NCI-H460 (cell line): ENCODE measurements around the gene DAPL1. TPM values are rescaled to one million over a fixed set of nuclear protein-coding genes. Genes with fewer than 3 reads are reported as not detected.

Experiments
- DNase-seq: peaks from one replicate; pipeline ENCODE4 v3.0.0-alpha.2; 2016; ENCODE audit warnings: low read depth; ENCODE audit errors: extremely low read depth
- total RNA-seq: library from RNA; depleted of rRNA; stranded (reverse); fragments of >200 nt; shearing (Covaris generic); gene quantifications from 2 replicates; pipeline ENCODE4 v1.2.3, GENCODE V29; 2014

The DAPL1 gene
- total RNA-seq, 1 experiment from 2014 or later: not detected

DNA sequence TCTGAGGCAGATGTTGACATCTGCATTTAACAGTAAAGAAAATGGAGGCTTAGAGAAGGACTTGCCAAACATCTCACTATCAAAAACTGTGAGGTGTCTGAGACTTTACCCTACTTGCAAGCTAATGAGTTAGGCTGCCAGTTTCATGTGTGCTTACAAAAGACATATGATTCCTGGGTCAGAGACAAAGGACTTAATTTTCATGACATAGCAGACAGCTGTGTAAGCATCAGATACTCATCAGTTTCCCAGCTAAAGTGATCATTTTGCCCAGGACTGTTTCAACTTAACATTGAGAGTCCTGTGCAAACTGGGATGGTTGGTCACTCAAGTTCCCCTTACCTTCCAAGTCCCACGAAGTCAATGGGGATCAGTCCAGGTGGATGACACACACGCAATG is 18.9 kb upstream of the DAPL1 start:
- no peak for DNase-seq

DNA sequence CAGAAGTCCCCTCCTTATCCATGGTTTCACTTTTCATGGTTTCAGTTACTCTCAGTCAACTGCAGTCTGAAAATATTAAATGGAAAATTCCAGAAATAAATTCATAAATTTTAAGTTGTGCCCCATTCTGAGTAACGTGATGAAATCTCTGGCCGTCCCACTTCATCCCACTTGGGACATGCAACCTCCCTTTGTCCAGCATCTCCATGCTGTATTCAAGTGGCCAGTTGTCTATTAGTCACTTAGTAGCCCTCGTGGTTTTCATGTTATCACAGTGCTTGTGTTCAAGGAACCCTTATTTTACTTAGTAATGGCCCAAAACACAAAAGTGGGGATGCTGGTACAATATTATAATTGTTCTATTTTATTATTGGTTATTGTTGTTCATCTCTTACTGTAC is 18.0 kb upstream of the DAPL1 start:
- no peak for DNase-seq

DNA sequence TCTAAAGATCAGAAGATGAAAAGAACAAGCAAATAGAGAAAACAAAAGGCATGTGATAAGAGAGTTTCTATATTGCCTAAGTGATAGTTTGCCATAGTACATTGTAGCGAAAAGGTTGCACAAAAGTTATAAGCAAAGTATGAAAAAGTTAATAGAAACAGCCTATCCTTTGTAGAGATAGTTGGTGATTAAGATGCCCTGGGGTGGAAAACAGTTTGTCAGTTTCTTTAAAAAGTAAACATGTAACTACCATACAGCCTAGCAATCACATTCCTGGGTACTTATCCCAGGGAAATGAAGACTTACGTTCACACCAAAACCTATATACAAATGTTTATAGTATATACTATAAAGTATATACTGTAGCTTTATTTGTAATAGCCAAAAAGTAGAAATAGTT is 16.9 kb upstream of the DAPL1 start:
- no peak for DNase-seq

DNA sequence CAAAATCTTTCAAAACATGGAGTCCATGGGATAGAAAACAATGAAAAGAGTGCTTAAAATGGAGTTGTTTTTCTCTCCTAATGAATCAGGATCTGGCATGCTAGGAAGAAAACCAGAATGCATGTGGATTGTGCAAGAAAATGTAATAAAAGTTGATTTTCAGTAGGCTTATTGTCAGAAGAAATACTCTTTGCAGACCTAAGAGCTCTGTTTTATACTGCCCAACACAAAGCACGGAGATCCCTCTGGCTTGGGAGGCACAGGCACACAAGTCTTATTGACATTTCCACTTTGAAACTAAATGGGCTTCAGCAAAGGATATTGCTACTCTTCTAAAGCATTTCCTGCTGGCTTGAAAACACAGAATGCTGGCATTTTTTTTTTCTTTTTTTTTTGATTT is 15.5 kb upstream of the DAPL1 start:
- DNase-seq: no peak

DNA sequence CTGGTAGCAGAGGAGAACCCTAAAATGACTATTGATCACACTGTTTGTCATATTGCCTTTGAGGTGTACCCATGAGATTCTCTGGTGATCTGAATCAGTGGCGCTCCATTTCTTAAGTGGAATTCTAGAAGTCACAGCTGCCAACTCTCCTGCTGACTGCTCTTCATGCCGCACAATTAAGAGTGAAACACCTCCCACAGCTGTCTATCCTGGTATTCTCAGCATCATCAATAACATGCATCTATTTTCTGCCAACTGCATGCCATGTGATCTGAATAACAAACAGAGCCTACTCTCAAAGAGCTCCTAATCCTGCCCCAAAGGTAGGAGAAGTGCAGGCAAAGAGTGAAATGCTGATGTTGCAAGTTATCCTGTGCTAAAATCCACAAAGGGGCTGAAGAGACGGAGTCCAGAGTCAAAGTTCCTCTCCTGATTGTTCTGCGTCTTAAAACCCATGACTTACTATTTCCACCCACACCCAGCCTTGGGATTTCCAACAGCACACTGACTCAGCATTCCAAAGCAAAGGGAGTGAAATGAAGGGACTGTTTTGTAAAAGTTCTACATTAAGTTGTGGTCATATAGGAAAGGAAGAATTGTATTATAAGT is 13.7 kb upstream of the DAPL1 start:
- peak; percentile 6 for DNase-seq

DNA sequence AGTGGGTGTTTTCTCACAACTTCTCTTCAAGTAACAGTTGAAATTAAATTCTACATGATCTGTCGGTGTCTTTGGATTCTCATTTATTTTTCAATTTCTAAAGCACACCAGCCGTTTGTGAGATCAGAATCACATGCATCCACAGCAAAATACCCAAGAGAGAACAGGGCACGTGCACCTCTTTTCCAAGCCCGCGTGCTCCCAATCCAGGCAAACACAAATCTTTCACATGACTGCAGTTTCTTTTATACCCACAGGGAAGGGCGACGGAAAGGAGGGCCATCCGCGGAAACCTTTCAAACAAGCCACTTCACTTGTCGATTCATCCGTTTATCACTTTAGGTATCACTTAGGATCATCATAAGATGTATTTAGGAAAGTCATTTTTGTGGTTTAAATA is 13.0 kb upstream of the DAPL1 start:
- DNase-seq: no peak

DNA sequence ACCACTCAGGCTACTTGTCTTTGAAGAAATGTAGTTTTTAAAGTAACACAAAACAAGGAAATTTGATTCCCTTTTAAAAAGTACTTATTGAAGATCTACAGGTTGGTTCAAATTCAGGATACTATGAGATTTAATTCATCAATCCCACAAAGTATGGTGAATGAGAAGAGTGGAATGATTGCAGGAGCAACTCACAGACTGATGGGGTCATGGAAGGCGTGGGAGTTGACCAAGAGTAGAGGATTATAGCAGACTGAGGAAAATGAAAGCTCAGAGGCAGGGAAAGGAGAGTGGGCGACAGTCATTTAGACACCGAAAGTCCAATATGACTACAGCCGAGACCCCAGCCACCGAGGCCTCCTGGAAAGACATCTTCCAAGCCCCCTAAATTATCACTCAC is 12.5 kb upstream of the DAPL1 start:
- DNase-seq: no peak

DNA sequence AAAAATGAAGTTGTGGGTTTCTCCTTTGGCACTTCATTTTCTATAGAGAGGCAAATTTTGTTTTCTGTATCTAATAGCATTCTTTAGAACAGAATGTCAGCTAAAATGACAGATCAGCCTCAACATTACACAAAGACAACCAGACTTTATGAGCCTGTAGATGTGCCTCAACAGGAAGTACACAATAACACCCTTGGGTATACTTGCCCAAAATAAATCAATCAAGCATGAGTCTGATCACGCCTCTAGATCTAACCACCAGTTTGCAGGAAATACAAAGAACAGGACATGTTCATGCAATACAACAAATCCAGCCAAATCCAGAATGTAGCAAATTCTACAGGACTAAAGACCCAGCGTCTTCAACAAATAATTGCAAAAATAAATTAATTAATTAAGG is 11.2 kb upstream of the DAPL1 start:
- DNase-seq: no peak

DNA sequence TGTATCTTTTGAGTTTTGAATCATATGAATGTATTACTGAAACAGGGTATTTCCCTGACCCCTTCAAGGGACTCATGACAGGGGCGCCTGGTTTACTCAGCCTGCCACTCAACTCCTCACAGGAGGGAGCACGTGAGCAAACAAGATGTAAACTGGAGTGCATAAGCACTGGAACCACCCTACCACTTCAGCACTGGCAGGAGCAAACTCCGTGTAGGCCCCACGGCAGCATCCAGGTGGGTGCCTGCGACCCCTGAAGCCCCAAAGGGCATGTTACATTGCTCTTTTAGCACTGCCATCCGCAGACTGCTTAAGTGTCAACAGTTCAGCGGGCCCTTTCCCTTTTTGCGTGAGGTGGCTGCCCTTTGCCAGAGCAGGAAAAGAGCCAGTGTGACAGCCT is 8.2 kb upstream of the DAPL1 start:
- DNase-seq: no peak

DNA sequence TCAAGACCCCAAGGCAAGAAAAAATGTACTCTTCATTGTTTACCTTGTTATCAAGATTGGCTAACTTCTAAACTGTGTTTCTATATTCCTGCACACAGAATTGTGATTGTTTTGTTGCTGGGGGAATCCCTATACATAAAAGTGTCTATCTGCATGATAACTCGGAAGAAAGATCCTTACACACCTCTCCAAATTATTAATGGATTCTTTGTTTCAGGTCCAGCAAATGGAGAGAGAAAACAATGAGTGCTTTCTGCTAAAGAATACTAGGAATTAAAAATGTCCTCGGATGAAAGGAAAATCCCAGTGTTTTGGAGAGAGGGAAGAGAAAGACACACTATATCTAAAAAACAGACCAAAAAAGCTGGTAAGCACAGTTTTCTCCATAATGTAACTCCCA is 6.2 kb upstream of the DAPL1 start:
- DNase-seq: no peak

DNA sequence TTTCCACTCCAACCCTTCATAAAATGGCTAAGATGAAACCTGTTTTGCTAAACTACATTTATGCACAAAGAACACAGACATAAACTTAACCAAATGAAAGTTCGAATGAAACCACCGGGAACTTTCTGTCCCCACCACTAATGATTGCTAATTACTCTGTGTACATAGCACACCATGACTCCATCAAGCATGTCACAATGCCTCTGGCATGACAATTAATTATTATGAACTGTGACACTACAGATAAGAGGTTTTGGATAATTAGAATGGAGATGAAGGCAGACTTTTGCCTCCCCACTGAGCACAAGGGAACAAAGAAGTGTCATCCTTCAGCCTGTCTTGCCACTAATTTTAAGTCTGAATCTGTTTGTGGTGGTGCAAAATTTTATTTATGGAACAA is 1.5 kb downstream of the DAPL1 start:
- no peak for DNase-seq

DNA sequence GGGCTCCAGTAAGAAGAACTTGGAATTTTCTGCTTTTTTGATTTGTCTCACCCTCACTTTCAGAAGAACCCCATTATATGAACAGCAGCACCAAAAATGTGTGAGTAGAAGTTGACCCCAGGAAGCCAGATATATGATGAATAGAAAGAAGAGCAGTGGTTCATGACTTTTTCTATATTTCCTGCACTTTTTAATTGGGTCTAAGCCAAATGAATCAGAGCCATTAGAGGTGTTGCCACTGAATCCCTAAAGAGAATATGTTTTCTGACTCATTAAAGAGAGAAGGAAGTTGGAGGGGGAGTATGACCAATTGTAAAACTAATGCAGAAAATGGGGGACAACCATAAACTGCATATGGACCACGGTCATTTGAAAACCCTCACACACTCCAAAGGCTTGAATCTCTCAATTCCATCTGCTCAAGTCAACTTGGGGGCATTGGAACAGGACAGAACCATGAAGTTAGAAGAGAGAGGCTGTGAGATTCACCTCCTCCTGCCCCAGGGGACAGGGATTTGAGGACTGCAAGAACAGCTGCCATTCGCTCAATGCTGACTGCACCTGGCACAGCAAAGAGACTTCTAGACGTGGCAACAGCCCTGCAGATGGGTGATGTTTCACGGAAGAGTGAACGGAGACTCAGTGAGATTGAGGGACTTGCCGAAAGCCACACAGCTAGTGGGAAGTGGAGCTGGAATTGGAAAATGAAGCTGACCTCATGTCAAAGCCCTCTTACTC is 3.0 kb downstream of the DAPL1 start:
- no peak for DNase-seq

DNA sequence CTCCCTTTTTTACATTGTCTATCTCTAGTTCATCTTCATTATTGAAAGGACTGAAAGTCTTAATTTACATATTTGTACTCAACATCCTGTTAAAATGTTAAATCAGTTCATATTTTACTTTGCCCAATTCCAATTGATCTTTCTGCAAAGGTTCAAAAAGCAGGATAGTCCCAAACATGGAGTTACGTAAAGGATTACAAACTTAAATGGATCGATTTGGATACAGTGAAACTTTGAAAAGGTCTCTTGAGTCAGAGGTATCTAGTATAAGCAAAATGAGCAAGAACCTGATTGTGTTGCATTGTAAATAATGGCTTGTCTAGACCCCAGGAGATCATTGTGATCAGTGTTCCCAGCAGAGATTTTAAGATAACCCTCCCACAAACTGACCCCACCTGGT is 4.1 kb downstream of the DAPL1 start:
- DNase-seq: no peak

DNA sequence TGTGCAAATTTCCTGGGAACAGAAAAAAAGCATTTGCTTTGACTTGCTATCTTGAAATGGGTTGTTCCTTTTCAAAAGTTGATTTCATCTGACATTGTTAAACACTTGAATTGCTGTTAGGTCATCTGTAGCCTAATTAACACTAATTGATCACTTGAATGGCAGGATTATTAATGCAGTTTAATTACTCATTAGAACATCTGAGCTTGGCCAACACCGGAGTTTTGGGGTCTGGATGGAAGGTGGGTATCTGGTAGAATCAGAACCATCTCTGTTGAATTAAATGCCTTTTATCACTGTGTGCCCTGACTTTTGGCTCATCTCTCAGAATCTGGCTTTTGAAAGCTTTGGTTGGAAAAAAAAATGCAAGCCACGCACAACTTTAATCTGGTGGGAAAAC is 8.4 kb downstream of the DAPL1 start:
- DNase-seq: no peak

DNA sequence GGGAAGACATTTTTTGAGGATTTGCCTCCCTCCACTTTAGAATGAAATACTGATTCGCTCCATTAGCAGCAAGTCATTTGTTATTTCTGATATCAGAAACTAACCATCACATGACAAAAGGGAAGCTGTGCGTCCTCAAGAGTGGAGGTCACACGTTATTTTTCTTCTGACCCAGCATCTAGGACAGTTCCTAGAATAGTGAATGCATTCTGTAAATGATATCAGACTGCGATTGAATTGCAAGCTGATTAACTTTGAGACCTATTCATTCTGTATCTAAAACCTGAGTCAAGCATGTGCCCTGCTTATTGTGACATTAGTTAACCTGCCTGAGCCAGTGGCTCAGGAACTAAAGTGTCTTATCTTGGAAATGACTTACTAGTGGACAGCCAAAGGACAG is 10.1 kb downstream of the DAPL1 start:
- no peak for DNase-seq

DNA sequence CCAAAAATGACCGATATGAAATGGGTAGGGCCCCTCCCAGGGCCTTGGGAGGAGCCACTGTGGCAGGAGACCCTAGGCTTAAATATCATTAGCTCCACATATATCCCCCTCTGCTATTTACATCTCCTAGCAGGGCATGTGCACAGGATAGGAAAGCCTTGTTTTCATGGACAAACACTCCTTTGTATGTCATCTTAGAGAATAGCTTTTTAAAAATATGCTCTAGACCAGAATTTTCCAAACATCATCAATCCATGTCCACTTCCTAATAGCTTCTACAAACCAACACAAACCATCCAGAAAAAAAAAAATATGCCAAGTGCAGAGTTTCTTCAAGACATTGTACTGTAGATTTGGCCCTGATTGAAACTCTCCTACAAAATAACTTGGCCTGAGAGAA is 10.8 kb downstream of the DAPL1 start:
- no peak for DNase-seq

DNA sequence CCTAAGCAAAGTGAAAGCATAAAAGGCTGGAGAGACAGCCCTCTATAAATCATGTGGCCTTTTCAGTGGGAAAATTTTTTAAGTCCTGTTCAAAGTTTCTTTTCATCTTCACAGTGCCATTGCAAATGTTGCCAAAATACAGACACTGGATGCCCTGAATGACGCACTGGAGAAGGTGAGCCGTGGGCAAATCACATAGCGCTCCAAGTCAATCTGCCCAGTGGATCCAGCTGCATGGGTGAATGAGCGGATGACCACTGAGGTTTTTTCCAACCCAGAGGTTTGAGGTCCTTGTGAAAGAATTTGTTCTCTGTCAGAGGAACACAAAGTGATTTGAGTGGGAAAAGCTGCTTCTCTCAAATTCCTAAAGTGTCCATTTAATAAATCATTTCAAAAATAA is 11.8 kb downstream of the DAPL1 start:
- no peak for DNase-seq

DNA sequence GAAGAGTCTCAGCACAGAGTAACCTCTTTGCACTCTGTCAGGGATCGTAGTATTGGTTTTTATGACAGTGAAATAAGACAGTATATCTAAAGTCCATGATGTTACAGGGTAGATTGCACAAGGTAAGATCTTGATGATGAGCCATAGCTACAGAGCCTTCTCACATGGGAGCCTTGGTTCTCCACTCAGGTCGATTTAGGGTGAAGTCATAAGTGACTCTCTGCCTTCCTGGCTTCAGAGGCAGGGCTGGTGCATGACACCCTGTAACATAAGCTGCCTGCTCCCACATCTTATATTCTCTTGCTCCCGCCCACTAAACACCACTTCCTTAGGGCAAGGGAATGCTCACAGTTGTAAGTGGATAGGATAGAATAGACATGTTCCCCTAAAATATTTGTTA is 13.3 kb downstream of the DAPL1 start:
- DNase-seq: no peak

DNA sequence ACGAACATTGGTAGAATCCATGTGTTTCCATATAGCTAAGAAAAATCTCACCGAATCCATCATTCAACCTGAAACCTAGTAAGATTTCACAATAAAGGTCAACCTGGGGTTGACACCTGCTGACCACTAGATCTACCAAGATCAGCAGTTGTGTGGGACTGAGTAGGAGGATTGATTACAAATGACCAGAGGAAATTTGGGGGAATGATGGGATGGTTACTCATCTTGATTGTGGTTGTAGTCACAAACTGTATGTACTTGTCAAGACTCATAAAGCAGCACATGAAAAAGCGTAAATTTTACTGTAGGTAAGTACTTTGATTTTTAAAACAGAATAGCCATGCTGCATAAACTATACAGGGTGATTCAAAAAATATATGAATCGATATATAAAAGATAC is 14.7 kb downstream of the DAPL1 start:
- no peak for DNase-seq

DNA sequence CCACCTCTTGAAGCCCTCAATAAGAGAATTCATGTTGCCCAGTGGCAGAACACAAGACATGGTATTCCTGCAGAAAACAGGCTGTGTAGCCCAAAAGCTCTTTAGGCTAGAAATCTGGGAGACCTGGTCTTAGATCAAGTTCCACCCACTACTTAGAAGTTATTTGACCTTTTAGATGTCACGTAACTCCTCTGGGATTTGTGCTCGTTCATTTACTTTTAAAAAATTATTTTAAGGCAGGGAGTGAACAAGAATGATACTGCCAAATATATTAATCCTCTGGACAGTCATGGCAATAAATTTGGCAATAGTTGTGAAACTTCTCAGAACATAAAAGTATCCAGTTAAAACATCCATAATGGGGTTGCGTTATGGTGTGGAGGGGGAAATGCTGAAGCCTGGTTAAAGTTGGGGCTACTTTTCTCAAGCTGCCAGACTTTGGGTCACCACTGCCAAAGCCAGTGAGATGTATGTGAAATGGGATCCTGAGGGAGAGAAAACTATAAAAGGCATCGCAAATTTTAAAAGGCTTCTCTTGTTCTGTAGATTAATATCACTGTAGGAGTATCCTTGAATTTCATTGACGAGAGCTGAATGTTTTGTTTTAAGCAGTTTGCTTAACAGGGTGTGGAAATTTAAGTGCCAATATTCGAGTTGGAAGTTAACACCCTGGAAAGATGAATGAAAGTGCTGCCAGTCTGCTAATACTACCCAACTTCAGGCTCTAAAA is 15.8 kb downstream of the DAPL1 start:
- DNase-seq: no peak

DNA sequence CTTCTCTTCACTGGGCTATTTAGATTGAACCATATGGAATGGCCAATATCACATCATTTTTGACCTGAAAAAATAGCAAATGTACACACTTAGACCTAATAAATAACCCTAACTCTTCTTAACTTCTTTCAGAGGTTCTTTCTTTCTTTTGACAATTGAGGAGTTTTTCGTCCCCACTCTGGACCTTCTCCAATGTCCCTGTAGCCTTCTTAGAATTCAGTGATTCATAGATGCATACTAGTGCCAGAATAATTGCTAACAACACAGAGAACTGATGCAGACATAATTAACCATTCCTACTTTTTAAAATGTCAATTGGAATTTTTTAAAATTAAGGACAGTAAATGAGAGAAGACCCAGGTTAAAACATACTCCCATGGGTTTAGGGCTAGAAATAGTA is 20.0 kb downstream of the DAPL1 start:
- no peak for DNase-seq

DNA sequence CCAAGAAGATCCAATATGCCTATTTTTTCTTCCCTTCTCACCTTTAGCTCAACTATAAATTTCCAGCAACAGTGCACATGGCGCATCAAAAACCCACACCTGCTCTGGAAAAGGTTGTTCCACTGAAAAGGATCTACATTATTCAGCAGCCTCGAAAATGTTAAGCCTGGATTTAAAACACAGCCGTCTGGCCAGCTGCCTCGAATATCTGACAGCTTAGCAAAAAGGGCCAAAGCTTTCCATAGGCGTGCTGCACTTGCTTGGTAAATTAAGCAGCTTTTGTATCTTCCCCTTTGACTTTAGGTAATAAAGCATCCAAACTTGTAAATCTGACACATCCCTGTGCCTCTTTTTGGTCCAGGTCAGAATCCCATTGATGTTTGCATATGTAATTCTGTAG is 20.5 kb downstream of the DAPL1 start:
- DNase-seq: no peak
